SK-N-SH (cell line): Measurements from ENCODE around the gene CSH2. TPM values are rescaled to one million over a fixed set of nuclear protein-coding genes. Genes with fewer than 3 reads are reported as not detected.

Experiments used
- CTCF ChIA-PET: fragments of 300-600, 350-600 bp; formaldehyde crosslinking; extraction: SDS; loops from one replicate; lab custom pipeline; 2021; lab: Yijun Ruan, JAX
- POLR2A ChIA-PET: fragments of 350-600 bp; sonication (Branson Sonifier 250); formaldehyde crosslinking; extraction: SDS; loops from one replicate; lab custom pipeline; 2020; ENCODE audit warnings: antibody characterized with exemption, inconsistent platforms; lab: Yijun Ruan, JAX
- DNase-seq: peaks from one replicate; pipeline ENCODE4 v3.0.0; 2012
- H2AFZ ChIP-seq: fragments of 200-600 bp; sonication (generic); 2 replicates; pipeline ENCODE4 v1.8.1; 2016; ENCODE audit warnings: antibody characterized with exemption, mild to moderate bottlenecking, low read depth
- H3F3A ChIP-seq: fragments of 200-600 bp; sonication (generic); replicated peaks from 2 replicates; pipeline ENCODE3; 2016; ENCODE audit warnings: antibody characterized with exemption, mild to moderate bottlenecking; ENCODE audit not compliant: insufficient read depth
- H3K27ac ChIP-seq, 2 experiments: fragments of 200-500 bp in 1 of 2; fragments of 200-600 bp in 1 of 2; sonication (Bioruptor generic) in 1 of 2; sonication (generic), shearing (Covaris generic) in 1 of 2; 2 replicates each; pipeline versions ENCODE4 v1.5.1 to v1.6.1; 2014 to 2016; ENCODE audit warnings: low read depth in 2 of 2, inconsistent platforms in 1 of 2, low read length in 1 of 2, mild to moderate bottlenecking in 1 of 2, mixed read lengths in 1 of 2
- H3K27me3 ChIP-seq: fragments of 200-600 bp; sonication (generic), shearing (Covaris generic); 2 replicates; pipeline ENCODE4 v1.6.1; 2016; ENCODE audit warnings: mixed run types; ENCODE audit not compliant: insufficient read depth
- H3K36me3 ChIP-seq, 2 experiments: fragments of 200-500 bp in 1 of 2; fragments of 200-600 bp in 1 of 2; sonication (Bioruptor generic) in 1 of 2; sonication (generic) in 1 of 2; replicated peaks in 1 of 2; 2 replicates each; pipeline versions ENCODE3 to v1.5.1; 2014 to 2016; ENCODE audit warnings: low read length in 1 of 2, mild to moderate bottlenecking in 1 of 2; ENCODE audit not compliant: insufficient read depth in 2 of 2, control insufficient read depth in 1 of 2
- H3K4me1 ChIP-seq, 2 experiments: fragments of 200-500 bp in 1 of 2; fragments of 200-600 bp in 1 of 2; sonication (Bioruptor generic) in 1 of 2; sonication (generic), shearing (Covaris generic) in 1 of 2; 2 replicates each; pipeline versions ENCODE4 v1.5.1 to v1.6.1; 2014 to 2016; ENCODE audit warnings: low read depth in 1 of 2, low read length in 1 of 2, mixed run types in 1 of 2; ENCODE audit not compliant: insufficient read depth in 2 of 2, control insufficient read depth in 1 of 2
- H3K4me2 ChIP-seq: fragments of 200-600 bp; sonication (generic), shearing (Covaris generic); 2 replicates; pipeline ENCODE4 v1.6.1; 2017; ENCODE audit warnings: mixed run types
- H3K4me3 ChIP-seq, 2 experiments: fragments of 200-500 bp in 1 of 2; fragments of 200-600 bp in 1 of 2; sonication (Bioruptor generic) in 1 of 2; sonication (generic), shearing (Covaris generic) in 1 of 2; 2 replicates each; pipeline versions ENCODE4 v1.5.1 to v1.8.1; 2014 to 2016; ENCODE audit warnings: low read depth in 2 of 2, inconsistent platforms in 1 of 2, low read length in 1 of 2, mild to moderate bottlenecking in 1 of 2, mixed read lengths in 1 of 2, moderate library complexity in 1 of 2
- H3K79me2 ChIP-seq: fragments of 200-600 bp; sonication (generic); 2 replicates; pipeline ENCODE4 v1.8.1; 2017; ENCODE audit warnings: mild to moderate bottlenecking; ENCODE audit not compliant: insufficient read depth
- H3K9ac ChIP-seq: fragments of 200-600 bp; sonication (generic); 2 replicates; pipeline ENCODE4 v1.6.1; 2017; ENCODE audit warnings: mixed run types
- H3K9me2 ChIP-seq: fragments of 200-600 bp; sonication (generic); 2 replicates; pipeline ENCODE4 v1.6.1; 2017; ENCODE audit warnings: mixed run types
- H3K9me3 ChIP-seq: fragments of 200-600 bp; sonication (generic); 2 replicates; pipeline ENCODE4 v1.6.1; 2017; ENCODE audit warnings: mixed run types, mild to moderate bottlenecking, moderate library complexity
- H4K20me1 ChIP-seq: fragments of 200-600 bp; sonication (generic); 2 replicates; pipeline ENCODE4 v1.6.1; 2017; ENCODE audit warnings: mild to moderate bottlenecking, mixed run types; ENCODE audit not compliant: insufficient read depth
- CTCF ChIP-seq: fragments of 200-600 bp; sonication (generic); IDR thresholded peaks from 2 replicates; pipeline ENCODE4 v1.6.1; 2017; ENCODE audit warnings: antibody characterized with exemption, mild to moderate bottlenecking, moderate library complexity
- EP300 ChIP-seq, 2 experiments: IDR thresholded peaks; 2 replicates each; pipeline versions ENCODE4 v1.4.0 to v1.6.1; 2012; ENCODE audit warnings: borderline replicate concordance in 1 of 2, low read depth in 1 of 2, low read length in 1 of 2
- IRF3 ChIP-seq: fragments of 150-350 bp; IDR thresholded peaks from 2 replicates; pipeline ENCODE4 v1.6.1; 2016; ENCODE audit warnings: mild to moderate bottlenecking, low read depth, low read length
- JUND ChIP-seq: IDR thresholded peaks from 2 replicates; pipeline ENCODE4 v1.4.0; 2012
- MEF2A ChIP-seq: IDR thresholded peaks from 2 replicates; pipeline ENCODE4 v1.4.0; 2012; ENCODE audit warnings: low read depth, borderline replicate concordance
- NRF1 ChIP-seq: IDR thresholded peaks from 2 replicates; pipeline ENCODE4 v1.6.1; 2012; ENCODE audit warnings: low read depth, mild to moderate bottlenecking, low read length
- PBX3 ChIP-seq: IDR thresholded peaks from 2 replicates; pipeline ENCODE4; 2012
- RXRA ChIP-seq: IDR thresholded peaks from 2 replicates; pipeline ENCODE4 v1.4.0; 2012; ENCODE audit warnings: low read depth, mild to moderate bottlenecking, borderline replicate concordance
- TEAD4 ChIP-seq: IDR thresholded peaks from 2 replicates; pipeline ENCODE4 v1.4.0; 2012; ENCODE audit warnings: mild to moderate bottlenecking, borderline replicate concordance; ENCODE audit not compliant: insufficient read depth
- USF1 ChIP-seq: IDR thresholded peaks from 2 replicates; pipeline ENCODE4 v1.4.0; 2012; ENCODE audit warnings: low read depth, borderline replicate concordance
- ZBTB33 ChIP-seq: IDR thresholded peaks from 2 replicates; pipeline ENCODE4 v1.4.0; 2012; ENCODE audit warnings: low read depth, borderline replicate concordance
- WGBS: methylation state at CpG from one replicate; pipeline ENCODE4 v1.1.6; 2017; ENCODE audit warnings: low lambda C conversion rate; 5-methylcytosine and 5-hydroxymethylcytosine counted together
- polyA plus RNA-seq, 3 experiments: library from polyadenylated mRNA; depleted of rRNA; stranded (reverse); fragments of >200 nt; gene quantifications; 2 replicates each; pipeline ENCODE4 v1.2.3, GENCODE V29; 2012

CSH2 gene
- polyA plus RNA-seq, 1 of the 3 experiments (the other 2 are of a cell fraction) = not detected

- DNase-seq = no peak
- peaks cover 60% of the 10 kb centered on the region for H3K79me2 ChIP-seq
- TF ChIP-seq RXRA (no peak), ZBTB33 (no peak), TEAD4 (no peak), CTCF (no peak), JUND (no peak), EP300 (IDR thresholded peaks at IDR 0.05; ENCODE audit: borderline replicate concordance in 1 of 2, low read depth in 1 of 2, low read length in 1 of 2) (no peak), USF1 (no peak), NRF1 (no peak), PBX3 (no peak), MEF2A (no peak), IRF3 (no peak)
- H3F3A ChIP-seq = peaks cover 30% of the 10 kb centered on the region
- peaks cover 27 to 44% of the 10 kb centered on the region in 2 experiments for H3K4me1 ChIP-seq
- ChIA-PET CTCF (interaction anchor here (9.1 kb wide), 1 partner anchor 8 kb away, joined by 96 read pairs; the partner anchor contains the start of genes FTSJ3 and PSMC5), POLR2A (interaction anchor here (9.2 kb wide), 1 partner anchor 7 kb away, joined by 108 read pairs; the partner anchor contains the start of genes FTSJ3 and PSMC5)
- H3K4me3 ChIP-seq = no peak overlapping the region
- no peak overlapping the region; a peak in 1 of 4 replicates for H3K27ac ChIP-seq
- H3K4me2 ChIP-seq = no peak overlapping the region
- H3K9me2 ChIP-seq = no peaks in the 10 kb centered on the region
- no peaks in the 10 kb centered on the region for H3K27me3 ChIP-seq
- H3K36me3 ChIP-seq = peaks cover 36 to 47% of the 10 kb centered on the region in 2 experiments
- no peak overlapping the region for H3K9ac ChIP-seq
- H4K20me1 ChIP-seq = peaks cover 27% of the 10 kb centered on the region
- 94% methylated on average over 7 of the region's 7 CpGs for WGBS
- H2AFZ ChIP-seq = no peak overlapping the region
- no peaks in the 10 kb centered on the region for H3K9me3 ChIP-seq
Measured at GRCh38 chr17:63836811-63837210, 36.7 kb downstream of the CSH2 start.
